ENCODE results near the gene MDFI.

MDFI gene

DNA sequence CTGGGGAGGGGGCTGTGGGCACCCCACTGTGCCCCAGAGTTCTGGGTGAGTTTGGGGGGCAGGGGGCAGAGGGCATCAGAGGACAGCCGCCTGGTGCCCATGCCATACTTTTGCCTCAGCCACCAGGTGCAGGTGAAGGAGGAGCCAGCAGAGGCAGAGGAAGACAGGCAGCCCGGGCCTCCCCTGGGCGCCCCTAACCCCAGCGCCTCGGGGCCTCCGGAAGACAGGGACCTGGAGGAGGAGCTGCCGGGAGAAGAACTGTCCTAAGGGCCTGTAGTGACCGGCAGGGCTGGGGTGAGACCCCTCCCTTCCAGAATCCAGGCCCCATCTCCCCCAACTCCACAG lies 39.6 kb upstream of the MDFI start:
- no peak overlapping the region for H3K27ac ChIP-seq
- TF ChIP-seq ZFX (IDR thresholded peaks at IDR 0.05; ENCODE audit: borderline replicate concordance): no peak
- TF ChIP-seq, protein P1, sequence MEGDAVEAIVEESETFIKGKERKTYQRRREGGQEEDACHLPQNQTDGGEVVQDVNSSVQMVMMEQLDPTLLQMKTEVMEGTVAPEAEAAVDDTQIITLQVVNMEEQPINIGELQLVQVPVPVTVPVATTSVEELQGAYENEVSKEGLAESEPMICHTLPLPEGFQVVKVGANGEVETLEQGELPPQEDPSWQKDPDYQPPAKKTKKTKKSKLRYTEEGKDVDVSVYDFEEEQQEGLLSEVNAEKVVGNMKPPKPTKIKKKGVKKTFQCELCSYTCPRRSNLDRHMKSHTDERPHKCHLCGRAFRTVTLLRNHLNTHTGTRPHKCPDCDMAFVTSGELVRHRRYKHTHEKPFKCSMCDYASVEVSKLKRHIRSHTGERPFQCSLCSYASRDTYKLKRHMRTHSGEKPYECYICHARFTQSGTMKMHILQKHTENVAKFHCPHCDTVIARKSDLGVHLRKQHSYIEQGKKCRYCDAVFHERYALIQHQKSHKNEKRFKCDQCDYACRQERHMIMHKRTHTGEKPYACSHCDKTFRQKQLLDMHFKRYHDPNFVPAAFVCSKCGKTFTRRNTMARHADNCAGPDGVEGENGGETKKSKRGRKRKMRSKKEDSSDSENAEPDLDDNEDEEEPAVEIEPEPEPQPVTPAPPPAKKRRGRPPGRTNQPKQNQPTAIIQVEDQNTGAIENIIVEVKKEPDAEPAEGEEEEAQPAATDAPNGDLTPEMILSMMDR (IDR thresholded peaks at IDR 0.05): no peak

- no peak for TF ChIP-seq ZFX (IDR thresholded peaks at IDR 0.05; ENCODE audit: borderline replicate concordance)
- TF ChIP-seq, protein P1 (IDR thresholded peaks at IDR 0.05): no peak
These were observed 39.0 kb upstream of the MDFI start for GRCh38 chr6:41599015-41599851.

GRCh38 chr6:41599852-41600445 lies 38.3 kb upstream of the MDFI start:
- no peak for TF ChIP-seq ZFX (IDR thresholded peaks at IDR 0.05; ENCODE audit: borderline replicate concordance)
- H3K27ac ChIP-seq: no peak overlapping the region

More at GRCh38 chr6:41599015-41599851, 39.0 kb upstream of the MDFI start:
- H3K27ac ChIP-seq: no peak overlapping the region

- no peak overlapping the region for H3K27ac ChIP-seq
- TF ChIP-seq, protein P1 (IDR thresholded peaks at IDR 0.05): no peak
- no peak for TF ChIP-seq ZFX (IDR thresholded peaks at IDR 0.05; ENCODE audit: borderline replicate concordance)
These were observed 37.6 kb upstream of the MDFI start for GRCh38 chr6:41600499-41601247.

DNA sequence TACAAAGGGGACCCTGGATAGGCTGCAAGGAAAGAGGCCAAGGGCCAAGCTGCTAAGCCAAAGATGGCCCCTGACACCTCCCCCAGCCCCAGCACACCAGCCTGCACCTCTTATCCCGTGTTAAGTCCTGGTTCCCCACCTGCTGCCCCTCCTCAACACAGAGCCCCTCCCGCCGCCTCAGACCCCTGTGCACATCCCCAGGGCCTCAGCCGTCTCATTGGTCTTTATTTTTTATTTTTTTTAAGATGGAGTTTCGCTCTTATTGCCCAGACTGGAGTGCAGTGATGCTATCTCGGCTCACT lies 37.1 kb upstream of the MDFI start:
- TF ChIP-seq ZFX (IDR thresholded peaks at IDR 0.05; ENCODE audit: borderline replicate concordance): no peak
- TF ChIP-seq, protein P1 (IDR thresholded peaks at IDR 0.05): no peak
- no peak overlapping the region for H3K27ac ChIP-seq

- peak overlapping the region; percentile 53 for H3K27ac ChIP-seq
- TF ChIP-seq, protein P1 (IDR thresholded peaks at IDR 0.05): no peak
- no peak for TF ChIP-seq ZFX (IDR thresholded peaks at IDR 0.05; ENCODE audit: borderline replicate concordance)
These were observed 35.9 kb upstream of the MDFI start for GRCh38 chr6:41602422-41602743.

- peak overlapping the region; percentile 53 for H3K27ac ChIP-seq
- TF ChIP-seq, protein P1 (IDR thresholded peaks at IDR 0.05): peak; percentile 95
- TF ChIP-seq ZFX (IDR thresholded peaks at IDR 0.05; ENCODE audit: borderline replicate concordance): no peak
These were observed 35.2 kb upstream of the MDFI start for GRCh38 chr6:41602864-41603608.
